Retinal pigment epithelial cell (primary cell): Measurements from ENCODE around the gene ZNF516.

Experiments used
- DNase-seq: peaks from one replicate; pipeline ENCODE4 v3.0.0-alpha.2; 2010; ENCODE audit warnings: low read depth
- H3K4me3 ChIP-seq: 2 replicates; pipeline ENCODE4 v1.5.1; 2011; ENCODE audit warnings: mild to moderate bottlenecking, low read length, control low read depth, moderate library complexity
- CTCF ChIP-seq: conservative IDR thresholded peaks from 2 replicates; pipeline ENCODE4 v1.5.1; 2011; ENCODE audit warnings: low read depth, low read length, control low read depth, inconsistent platforms

ZNF516 gene

DNA sequence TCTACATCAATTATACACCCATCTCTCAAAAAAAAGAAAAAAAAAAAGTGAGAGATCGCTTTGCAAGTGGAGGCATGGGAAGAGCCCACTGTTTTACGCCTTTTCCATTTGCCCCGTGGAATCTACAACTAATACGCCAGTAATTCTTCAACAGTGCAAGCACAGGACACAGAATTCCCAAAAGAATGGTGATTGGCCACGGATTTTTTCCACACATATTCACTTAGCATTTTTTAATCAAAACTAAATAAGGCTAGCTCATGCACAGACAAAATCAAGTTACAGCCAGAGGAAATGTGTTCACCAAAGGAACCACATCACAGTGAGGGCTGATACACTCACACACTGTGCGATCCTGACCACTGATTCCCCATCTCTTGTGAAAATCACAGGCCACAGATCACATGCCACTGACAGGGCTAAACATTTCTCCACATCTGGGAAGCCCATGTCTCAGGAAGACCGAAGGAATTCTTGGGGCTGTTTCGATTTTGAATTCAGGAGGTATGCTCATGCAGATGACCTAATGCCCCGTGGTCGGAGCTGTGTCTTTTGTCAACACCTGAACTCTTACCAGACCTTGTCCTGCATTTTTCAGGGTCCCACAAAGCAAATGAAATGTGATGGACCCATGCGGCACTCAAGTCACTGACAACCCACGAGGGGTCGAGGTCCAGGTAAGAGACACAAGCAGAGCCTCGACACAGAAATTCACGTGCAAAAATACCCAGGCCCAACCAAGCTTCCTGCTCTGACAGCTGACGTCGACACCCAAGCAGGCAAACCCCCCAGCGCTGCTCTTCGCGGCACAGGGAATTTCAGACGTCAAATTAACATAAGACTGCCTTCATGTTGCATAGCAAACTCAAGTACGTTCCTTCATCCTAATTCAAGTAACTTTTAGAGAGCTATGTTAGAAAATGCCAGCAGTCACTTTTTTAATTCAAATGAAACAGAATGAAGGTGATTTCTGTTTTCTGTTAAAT is 69.6 kb downstream of the ZNF516 start:
- H3K4me3 ChIP-seq, result no peak overlapping the region
- no peak for DNase-seq
- TF ChIP-seq CTCF, result no peak

DNA sequence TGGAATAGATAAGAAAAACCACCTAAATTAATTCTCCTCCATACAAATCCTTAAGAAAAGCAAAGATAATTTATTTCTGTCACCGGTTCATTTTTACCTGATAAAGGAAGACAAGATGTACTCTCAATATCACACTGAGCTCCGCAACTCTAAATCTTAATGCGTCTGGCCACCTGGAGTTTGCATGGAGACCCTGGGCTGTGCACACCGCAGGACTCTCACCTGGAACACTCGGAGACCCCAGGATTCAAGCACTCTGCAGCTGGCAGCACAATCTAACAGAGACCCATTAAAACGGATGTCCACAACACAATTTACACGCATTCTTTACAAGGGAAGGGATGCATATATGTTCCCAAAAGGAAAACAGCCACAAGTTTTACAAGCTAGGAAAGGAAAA is 72.2 kb downstream of the ZNF516 start:
- TF ChIP-seq CTCF, result no peak
- no peak for DNase-seq
- no peak overlapping the region for H3K4me3 ChIP-seq

GRCh38 chr18:76422121-76422520 is 72.9 kb downstream of the ZNF516 start:
- H3K4me3 ChIP-seq, result no peak overlapping the region
- no peak for DNase-seq
- TF ChIP-seq CTCF, result no peak

DNA sequence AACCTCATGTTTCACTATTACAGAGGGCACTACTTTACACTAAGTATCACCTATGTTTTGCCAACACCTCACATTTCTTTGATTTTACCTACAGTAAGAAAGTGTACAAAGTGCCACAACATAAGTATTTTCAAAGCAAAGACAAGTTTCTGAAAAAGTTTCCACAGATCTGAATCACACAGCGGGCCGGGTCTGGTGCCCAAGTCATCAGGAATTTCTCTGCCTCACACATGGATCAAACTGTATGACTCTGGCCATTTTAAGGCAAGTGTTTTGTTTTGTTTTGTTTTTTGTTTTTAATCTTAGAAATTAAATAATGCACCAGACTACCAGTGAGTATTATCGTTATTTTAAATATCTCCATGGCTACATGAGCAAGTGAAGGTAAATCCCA is 73.4 kb downstream of the ZNF516 start:
- no peak for TF ChIP-seq CTCF
- H3K4me3 ChIP-seq, result no peak overlapping the region
- DNase-seq, result no peak

GRCh38 chr18:76420898-76421684 is 74.0 kb downstream of the ZNF516 start:
- DNase-seq, result no peak
- TF ChIP-seq CTCF, result no peak
- H3K4me3 ChIP-seq, result no peak overlapping the region

DNA sequence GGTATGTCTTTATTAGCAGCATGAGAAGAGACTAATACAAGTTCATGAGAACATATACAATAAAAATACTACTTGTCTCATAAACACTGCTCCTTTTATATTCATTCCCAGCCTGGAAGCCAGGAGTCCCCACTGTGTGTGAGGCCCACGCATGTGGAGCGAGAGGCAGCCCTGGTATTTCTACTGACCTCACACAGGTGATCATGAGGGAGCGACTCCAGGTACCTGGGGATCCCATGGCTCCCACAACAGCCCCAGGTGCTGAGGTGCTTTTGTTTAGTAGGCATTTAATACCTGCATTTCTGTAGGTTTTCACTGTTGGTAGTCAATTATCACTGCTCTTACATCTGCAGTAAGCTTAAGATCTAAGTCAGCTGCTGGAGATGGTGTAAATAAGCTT is 75.2 kb downstream of the ZNF516 start:
- H3K4me3 ChIP-seq, result no peak overlapping the region
- DNase-seq, result no peak
- TF ChIP-seq CTCF, result no peak
